ENCODE data around the gene TAS2R50.

DNA sequence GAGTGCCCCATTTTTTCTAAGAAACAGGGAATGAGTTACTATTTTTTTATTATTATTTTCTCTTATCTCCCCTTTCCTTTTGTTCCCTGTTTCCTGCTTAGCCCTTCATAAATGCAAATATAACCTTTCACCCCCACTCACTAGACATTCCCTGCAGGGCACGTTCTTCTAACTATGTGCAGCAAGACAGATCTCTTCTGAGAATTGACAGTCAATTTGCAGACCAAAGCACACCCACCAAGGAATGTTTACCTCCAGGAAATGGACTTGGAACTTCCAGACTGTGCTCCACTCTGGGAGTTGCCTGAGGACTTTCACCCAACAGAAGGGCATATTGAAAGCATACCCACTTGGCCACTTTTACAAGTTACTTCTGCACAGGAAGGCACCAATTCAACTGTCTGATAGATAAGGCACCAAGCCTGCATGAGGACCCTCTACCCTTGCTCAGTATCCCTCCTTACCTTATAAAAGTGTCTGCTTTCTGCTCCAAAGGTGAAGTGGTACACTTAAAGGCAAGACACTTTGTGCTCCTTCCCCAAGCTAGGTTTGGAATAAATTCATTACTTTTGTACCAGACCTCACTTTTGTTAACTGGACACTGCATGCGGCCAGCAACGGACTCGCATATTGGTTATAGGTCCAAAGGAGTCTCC is 29.2 kb upstream of the TAS2R50 start:
- no peak for TF ChIP-seq POLR2AphosphoS5 (IDR thresholded peaks at IDR 0.05; ENCODE audit: low read depth, low read length)
- TF ChIP-seq POLR2A (IDR thresholded peaks at IDR 0.05; ENCODE audit: low read depth, low read length): no peak
- TF ChIP-seq TAF1 (IDR thresholded peaks at IDR 0.05; ENCODE audit: borderline replicate concordance, low read depth, low read length): no peak

All from GM12892 (cell line).